Chondrocyte (in vitro differentiated cells): ENCODE results near the gene IER5L. TPM values are rescaled to one million over a fixed set of nuclear protein-coding genes. Genes with fewer than 3 reads are reported as not detected.
A peak's percentile ranks its signal among the peaks of the same experiment; 100 is the strongest.

Experiments
- DNase-seq: peaks from one replicate; pipeline ENCODE4 v3.0.0; 2021; ENCODE audit warnings: mixed read lengths, low spot score
- H3K27ac Mint-ChIP-seq: one replicate; pipeline ENCODE4 v1.8.0; 2021; ENCODE audit warnings: mild to moderate bottlenecking, moderate library complexity, mixed read lengths; ENCODE audit not compliant: unreplicated experiment
- H3K27me3 Mint-ChIP-seq: 2 replicates; pipeline ENCODE4 v1.8.0; 2021; ENCODE audit warnings: low read depth, mixed read lengths
- H3K36me3 Mint-ChIP-seq: 2 replicates; pipeline ENCODE4 v1.8.0; 2021; ENCODE audit warnings: low read depth, mixed read lengths
- H3K4me1 Mint-ChIP-seq: 2 replicates; pipeline ENCODE4 v1.8.0; 2021; ENCODE audit warnings: low read depth, mild to moderate bottlenecking, mixed read lengths
- H3K4me3 Mint-ChIP-seq: one replicate; pipeline ENCODE4 v1.8.0; 2021; ENCODE audit warnings: mild to moderate bottlenecking, moderate library complexity, mixed read lengths; ENCODE audit not compliant: unreplicated experiment
- H3K9me3 Mint-ChIP-seq: 2 replicates; pipeline ENCODE4 v1.8.0; 2021; ENCODE audit warnings: low read depth, mixed read lengths
- CTCF ChIP-seq: fragments of 200-600 bp; sonication (generic); IDR thresholded peaks from 2 replicates; pipeline ENCODE4 v1.5.0; 2021; ENCODE audit warnings: antibody characterized with exemption, mild to moderate bottlenecking, moderate library complexity
- total RNA-seq: library from RNA; stranded (reverse); gene quantifications from 3 replicates; pipeline ENCODE4 v1.2.1, GENCODE V29; 2021

IER5L gene
- total RNA-seq, 1 donor from 2014 or later = 37.2 TPM

- TF ChIP-seq CTCF = no peak
- H3K27ac Mint-ChIP-seq = no peak overlapping the region
- H3K9me3 Mint-ChIP-seq = no peaks in the 10 kb centered on the region
- H3K27me3 Mint-ChIP-seq = no peaks in the 10 kb centered on the region
- peaks cover 11% of the 10 kb centered on the region for H3K4me1 Mint-ChIP-seq
- peaks cover 10% of the 10 kb centered on the region for H3K36me3 Mint-ChIP-seq
- no peak overlapping the region for H3K4me3 Mint-ChIP-seq
- no peak for DNase-seq
Measured at GRCh38 chr9:129151469-129151868, 26.6 kb downstream of the IER5L start.

- H3K4me1 Mint-ChIP-seq = peaks cover 18% of the 10 kb centered on the region
- no peaks in the 10 kb centered on the region for H3K9me3 Mint-ChIP-seq
- no peak for DNase-seq
- H3K36me3 Mint-ChIP-seq = peaks cover 10% of the 10 kb centered on the region
- no peak overlapping the region for H3K27ac Mint-ChIP-seq
- no peak for TF ChIP-seq CTCF
- H3K27me3 Mint-ChIP-seq = no peaks in the 10 kb centered on the region
- H3K4me3 Mint-ChIP-seq = no peak overlapping the region
Measured at GRCh38 chr9:129150672-129151211, 27.3 kb downstream of the IER5L start.

GRCh38 chr9:129150122-129150521 lies 27.9 kb downstream of the IER5L start:
- TF ChIP-seq CTCF = no peak
- Mint-ChIP-seq H3K9me3 (no peaks in the 10 kb centered on the region), H3K4me1 (peaks cover 24% of the 10 kb centered on the region), H3K27ac (no peak overlapping the region), H3K4me3 (no peak overlapping the region), H3K27me3 (no peaks in the 10 kb centered on the region), H3K36me3 (peaks cover 10% of the 10 kb centered on the region)
- no peak for DNase-seq

- Mint-ChIP-seq H3K27me3 (no peaks in the 10 kb centered on the region), H3K9me3 (no peaks in the 10 kb centered on the region), H3K27ac (no peak overlapping the region), H3K4me1 (peaks cover 28% of the 10 kb centered on the region), H3K4me3 (no peak overlapping the region), H3K36me3 (peaks cover 10% of the 10 kb centered on the region)
- no peak for DNase-seq
- TF ChIP-seq CTCF = no peak
Measured at GRCh38 chr9:129149442-129149841, 28.6 kb downstream of the IER5L start.

GRCh38 chr9:129148463-129149204 lies 29.4 kb downstream of the IER5L start:
- H3K9me3 Mint-ChIP-seq = no peaks in the 10 kb centered on the region
- H3K27me3 Mint-ChIP-seq = no peaks in the 10 kb centered on the region
- peak overlapping the region; percentile 45 for H3K27ac Mint-ChIP-seq
- H3K36me3 Mint-ChIP-seq = peaks cover 13% of the 10 kb centered on the region
- H3K4me3 Mint-ChIP-seq = no peak overlapping the region
- DNase-seq = no peak
- H3K4me1 Mint-ChIP-seq = peaks cover 34% of the 10 kb centered on the region
- TF ChIP-seq CTCF = no peak
